GM21723 (cell line): ENCODE results near the gene ANXA8.
"Not testable (repeated sequence)": the region's sequence is repeated elsewhere in the genome, so short reads cannot be mapped to it uniquely, and the experiment has no call there.

ENCODE experiments used
- ATAC-seq: cut with Tn5 transposase; IDR thresholded peaks from one replicate; pipeline ENCODE4 v1.9.1; 2021; ENCODE audit warnings: mild to moderate bottlenecking, moderate library complexity; ENCODE audit not compliant: unreplicated experiment

Gene ANXA8

DNA sequence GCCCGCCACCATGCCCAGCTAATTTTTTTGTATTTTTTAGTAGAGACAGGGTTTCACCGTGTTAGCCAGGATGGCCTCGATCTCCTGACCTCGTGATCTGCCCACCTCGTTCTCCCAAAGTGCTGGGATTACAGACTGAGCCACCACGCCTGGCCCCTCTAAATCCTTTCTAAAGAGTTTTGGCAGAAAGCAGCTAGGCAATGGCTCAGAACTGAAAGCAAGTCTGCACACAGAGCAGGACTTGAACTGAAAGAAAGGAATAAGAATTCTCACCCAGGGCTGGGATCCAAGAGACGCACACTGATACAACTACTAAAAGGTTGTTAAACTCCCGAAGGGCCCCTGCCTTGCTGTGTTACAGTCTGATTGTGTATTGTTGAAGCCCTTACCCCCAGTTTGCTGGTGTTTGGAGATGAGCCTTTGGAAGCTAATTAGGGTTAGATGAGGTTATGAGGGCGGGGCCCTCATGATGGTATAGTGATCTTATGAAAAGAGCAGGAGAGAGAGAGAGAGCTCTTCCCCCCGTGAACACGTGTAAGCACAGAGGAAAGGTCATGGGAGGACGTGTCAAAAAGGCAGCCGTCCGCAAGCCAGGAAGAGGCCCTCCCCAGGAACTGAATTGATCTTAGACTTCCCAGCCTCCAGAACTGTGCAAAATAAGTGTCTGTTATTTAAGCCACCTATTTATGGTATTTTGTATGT, 18.5 kb downstream of the ANXA8 start:
- ATAC-seq = not testable (repeated sequence)

DNA sequence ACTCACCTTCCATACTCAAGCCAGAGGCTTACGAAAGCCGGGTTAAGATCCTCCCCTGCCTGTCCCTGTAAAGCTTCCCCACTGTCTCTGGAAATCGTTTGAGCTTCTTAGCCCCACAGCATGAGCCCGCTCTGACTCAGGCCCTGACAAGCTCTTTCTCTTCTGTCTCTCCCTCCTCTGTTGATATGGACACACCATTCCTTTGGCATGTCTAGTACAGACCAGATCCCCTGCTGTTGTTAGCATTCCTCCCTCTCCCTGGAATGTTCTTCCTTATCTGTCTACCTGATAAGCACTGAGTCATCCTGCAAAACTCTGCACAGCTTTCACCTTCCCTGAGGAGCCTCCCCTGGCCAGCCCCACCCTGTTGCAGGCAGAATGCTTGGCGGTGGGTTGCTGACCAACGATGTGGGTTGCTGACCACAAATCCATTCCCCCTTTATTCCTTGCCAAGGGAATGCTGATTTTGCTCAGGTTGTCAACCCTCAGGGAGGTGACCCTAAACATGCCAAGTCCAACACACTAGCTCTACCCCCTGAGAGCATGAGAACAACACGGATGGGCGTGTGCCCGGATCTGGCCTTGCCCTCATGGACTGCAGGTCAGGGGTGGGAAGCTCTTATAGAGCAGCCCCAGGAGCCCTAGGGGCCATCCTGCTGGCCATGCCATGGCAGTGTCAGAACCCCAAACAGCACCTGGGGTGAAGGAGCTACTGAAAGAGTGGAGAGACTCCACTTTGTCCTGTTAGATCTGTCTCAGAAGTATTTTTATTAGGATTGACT, 21.1 kb downstream of the ANXA8 start:
- ATAC-seq = not testable (repeated sequence)

DNA sequence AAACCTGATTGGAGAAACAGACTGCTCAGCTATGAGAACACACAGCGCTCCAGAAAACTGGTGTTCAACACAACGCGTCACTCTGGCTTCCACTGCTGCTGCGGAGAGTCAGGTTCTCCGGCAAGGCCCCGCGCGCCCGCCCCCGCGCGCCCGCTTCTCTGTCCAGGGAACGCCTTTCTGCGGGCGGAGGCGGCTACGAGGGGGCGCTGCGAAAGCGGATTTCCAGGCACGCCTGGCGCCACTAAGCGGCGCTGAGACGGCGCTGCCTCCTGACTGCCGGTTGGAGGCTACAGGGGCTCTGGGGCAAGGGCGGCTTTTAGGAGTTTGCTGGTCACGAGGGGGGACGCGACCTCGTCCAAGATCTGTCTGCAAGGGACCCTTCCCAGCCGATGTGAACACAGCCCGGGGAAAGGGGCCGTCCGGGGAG, 22.6 kb downstream of the ANXA8 start:
- peak; percentile 72 for ATAC-seq

DNA sequence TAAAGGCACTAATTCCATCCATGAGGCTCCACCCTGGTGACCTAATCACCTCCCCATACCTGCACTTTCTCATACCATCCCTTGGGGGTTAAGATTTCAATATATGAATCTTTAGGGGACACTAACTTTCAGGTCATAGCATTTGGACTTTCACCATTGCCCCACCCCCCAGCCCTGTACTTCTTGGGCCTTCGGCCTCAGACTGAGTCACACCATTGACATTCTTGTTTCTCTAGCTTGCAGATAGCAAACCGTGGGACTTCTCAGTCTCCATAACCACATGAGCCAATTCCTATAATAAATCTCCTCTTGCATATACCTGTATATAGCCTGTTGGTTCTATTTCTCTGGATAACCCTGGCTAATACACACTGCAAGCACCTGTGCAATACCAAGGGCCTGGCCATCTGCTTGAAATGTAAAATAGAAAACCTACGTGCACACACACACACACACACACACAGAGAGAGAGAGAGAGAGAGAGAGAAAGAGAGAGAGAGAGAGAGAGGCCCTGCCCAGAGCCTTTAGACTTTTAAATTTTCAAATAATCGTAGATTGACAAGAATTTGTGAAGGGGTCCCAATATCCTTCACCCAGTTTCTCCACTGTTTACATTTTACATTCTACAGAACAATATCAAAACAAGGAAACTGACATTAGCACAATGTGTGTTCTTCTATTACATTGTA, 25.3 kb downstream of the ANXA8 start:
- ATAC-seq = no peak

DNA sequence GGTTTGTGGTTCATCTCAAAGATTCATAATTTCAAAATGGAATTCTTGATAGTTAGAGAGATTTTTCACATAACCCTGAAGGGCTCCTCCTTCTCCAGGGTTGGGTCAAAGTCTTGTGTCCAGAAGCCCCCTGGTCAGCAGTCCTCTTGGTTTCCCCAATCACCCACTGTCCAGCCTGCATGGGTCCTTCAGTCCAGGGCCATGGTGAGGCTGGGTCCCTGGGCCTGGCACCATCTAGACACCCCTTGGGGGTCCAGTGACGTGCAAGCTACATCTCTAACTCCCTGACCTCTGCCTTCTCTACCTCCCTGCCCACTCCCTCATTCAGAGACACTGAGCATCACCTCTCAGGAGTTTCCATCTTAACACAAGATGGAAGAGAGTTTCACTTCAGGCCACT, 26.1 kb downstream of the ANXA8 start:
- no peak for ATAC-seq

DNA sequence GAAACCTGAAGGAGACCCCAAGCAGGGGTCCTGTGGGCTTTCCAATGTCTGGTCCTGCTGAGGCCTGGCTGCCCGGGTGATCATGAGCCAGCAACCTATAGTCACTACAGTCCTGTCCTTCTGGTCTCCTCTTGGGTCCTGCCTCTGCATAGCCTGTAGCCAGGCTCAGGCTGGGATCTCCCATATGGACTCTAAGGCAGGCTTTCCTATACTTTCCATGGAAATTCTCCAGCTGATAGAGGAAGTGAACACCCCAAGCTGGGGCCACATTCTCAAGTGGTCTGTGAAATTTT, 26.4 kb downstream of the ANXA8 start:
- ATAC-seq = no peak

DNA sequence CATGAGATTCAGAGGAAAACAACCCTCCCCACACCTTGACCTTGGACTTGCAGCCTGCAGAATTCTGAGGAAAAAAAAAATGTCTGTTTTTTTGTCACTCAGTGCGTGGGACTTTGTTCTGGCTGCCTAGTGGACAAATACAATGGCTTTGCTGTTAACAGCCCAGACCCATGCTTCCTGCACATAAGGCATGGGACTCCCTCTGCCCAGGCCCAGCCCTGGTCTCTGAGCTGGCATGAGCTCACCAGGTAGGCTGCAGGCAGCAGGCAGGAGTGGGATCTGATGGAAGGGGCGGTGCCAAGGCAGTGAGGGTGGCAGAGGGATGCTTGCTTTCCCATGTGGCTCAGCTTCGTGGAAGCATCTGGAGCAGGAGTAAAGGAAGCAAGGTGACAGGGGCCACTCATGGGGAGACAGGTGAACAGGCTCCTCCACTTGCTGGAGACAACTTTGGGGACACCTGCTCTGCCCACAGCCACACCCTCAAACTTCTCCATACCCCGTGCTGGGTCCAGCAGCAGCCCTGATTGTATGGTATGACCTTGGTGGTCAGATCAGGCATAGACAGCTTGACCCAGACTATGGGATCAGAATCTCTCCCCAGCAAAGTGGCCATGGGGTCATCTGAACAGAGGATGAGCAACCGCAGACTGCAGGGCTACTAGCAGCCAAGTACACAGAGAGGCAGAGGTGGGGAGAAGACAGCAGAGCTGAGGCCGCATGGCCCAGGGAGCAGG, 27.0 kb downstream of the ANXA8 start:
- no peak for ATAC-seq

DNA sequence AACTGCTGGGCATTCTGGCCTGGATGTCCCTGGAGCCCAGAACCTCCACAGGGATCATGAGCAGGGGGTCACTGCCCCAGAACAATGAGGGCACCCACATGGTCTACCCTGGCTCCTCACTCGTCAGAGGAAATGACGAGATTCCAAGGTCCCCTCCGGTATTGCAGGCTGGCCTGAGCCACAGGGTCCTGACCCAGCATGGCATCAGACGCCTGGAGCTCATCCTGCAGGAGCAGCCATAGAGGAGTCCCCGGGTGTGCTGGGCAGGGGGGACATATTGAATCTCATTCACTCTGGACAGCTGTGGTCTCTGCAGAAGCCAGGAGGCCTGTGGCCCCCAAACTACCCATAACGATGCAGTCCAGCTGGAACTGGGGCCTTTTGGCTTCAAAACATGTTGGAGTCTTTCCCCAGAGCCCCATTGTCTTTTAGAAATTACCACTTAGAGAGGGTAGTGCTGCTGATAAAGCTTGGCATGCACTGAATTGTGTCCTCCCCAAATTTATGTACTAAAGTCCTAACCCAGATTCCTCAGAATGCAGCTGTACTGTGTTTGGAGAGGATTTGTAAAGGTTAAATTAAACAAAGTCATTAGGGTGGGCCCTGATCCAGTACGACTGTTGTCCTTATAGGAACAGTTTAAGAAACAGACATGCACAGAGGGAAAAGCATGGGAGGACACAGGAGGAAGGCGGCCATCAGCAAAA, 27.7 kb downstream of the ANXA8 start:
- ATAC-seq = no peak

DNA sequence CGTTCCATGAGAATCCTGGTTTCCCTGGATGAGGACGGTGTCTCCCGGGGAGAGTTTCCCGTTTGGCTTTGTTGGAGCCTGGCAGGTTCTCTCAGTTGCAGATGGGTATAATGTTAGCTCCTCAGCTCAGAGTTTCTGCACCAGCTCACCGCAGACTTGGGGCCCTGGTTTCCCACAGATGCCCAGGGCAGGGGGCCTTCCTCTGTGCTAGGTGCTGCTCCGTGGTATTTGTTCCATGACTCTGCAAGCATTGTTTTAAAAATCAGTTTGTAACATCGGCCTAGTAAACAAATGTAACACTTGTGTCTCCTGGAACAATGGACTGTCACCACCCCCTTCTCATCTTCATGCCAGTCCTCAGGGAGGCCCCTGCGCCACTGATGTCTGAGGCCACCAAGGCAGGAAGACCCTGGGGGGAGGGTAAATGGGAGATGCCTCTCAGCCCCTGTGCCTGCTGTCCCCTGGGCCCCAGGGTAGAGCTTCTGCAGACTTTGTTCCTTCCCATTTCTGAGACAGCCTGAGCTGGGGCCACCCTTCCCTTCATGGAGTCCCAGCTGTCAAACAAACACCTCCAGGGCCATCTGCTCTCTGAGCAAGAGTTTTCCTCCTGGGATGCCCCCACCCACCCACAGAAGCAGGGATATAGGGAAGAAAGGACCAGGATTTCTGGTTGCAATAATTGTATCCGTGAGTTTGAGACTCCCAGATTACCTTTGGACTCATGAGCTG, 28.4 kb downstream of the ANXA8 start:
- ATAC-seq = not testable (repeated sequence)

DNA sequence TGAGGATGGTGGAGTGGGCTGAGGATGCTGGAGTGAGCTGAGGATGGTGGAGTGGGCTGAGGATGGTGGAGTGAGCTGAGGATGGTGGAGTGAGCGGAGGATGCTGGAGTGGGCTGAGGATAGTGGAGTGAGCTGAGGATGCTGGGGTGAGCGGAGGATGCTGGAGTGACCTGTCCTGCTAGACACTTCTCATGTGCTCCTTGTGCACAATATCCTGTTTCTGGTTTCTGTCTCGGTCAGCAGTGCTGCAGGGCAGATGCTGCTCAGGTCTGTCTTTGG, 29.2 kb downstream of the ANXA8 start:
- no peak for ATAC-seq

DNA sequence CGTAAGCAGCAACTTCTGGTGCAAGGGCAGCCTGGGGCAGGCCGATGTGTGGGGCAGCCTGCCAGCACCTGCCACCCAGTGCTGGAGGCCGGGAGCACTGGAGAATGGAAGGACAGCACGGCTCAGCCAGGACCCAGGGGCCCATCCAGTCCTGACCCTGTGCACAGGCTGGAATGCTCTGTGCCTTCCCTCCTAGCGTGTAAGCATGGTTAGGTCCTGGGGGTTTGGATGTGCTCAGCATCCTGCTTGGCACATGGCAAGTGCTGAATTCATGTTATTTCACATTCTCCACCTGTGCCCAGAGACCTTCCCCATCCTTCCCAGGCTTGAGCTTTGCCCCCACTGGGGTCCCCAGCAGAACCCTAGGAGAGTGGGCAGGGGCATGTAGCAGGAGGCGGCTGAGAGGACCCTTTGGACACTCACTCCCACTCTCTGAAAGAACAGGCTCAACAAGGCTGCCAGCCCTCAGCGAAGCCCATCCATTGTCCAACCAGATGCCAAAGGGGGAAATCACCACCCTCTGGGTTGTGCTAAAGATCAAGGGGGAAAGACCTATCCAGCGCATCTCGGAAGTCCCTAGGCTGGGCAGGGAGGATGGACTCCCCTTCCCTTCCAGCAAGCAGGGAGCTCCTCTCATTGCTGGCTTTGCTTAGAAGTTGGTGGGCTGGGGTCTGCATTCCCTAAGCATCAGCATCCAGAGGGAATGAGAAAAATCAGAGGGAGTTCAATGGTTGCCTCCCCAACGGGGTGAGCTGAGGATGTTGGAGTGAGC, 29.7 kb downstream of the ANXA8 start:
- no peak for ATAC-seq

DNA sequence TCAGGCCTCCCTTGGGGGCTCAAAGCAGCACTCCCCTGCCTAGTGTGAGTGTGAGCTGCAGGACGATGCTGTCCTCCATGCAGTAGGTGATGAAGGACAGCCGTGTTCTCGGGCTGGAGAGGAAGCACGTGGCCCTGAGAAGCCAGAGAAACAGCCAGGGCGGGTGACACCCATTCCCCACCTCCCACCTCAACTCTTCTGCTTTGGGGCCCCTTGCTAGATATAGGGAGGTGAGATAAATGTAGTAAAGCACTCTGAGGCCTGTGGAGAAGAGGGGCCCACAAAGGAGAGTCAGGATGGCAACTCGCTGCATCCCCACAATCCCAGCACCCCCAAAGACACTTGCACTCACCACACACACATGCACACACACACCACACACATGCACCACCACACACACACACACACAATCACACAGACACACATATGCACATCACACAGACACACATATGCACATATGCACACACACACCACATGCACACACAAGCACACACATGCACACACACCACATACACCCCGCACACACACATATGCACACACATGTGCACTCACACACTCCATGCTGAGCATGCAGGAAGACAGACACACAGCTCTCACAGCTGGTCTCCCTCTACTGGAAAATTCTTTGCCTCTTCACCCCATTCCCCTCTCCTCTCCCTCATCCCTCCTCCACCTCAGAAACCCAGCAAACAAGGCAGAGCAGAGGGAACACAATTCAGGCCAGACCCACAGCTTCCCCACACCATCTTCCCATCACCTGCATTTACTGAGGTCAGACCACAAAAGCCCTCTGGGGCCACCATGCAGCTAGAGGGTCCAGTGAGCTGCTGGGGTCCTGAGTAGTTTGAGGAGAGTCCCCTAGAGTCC, 30.5 kb downstream of the ANXA8 start:
- ATAC-seq = no peak

DNA sequence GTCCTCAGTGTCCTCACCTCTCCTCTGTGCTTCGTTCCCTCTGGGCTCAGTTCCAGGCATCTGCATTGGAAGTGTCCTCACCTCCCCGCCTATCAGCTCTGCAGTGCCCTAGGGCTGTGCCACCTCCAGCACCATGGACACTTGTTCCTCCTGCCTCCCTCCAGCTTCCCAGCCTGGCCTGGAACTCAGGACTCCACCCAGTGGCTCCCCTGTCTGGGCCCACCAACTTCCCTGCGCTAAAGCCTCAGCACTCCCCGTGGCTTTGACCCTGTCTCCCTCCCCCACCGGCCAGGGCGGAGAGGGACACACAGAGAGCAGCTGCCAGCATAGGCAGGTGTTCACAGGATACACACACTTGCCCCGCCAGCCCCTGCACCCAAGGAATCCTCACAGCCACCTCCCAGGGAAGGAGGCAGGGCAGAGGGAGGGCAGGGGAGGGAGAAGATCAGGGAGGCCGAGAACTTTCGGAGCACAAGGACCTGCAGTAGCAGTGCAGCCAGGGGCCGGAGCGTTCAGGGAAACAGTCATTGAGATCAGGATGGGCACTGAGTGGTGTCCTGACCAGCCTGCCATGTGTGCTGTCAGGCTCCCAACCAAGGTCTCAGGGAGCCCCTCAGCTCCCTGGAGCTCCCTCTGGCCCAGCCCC, 31.3 kb downstream of the ANXA8 start:
- no peak for ATAC-seq

DNA sequence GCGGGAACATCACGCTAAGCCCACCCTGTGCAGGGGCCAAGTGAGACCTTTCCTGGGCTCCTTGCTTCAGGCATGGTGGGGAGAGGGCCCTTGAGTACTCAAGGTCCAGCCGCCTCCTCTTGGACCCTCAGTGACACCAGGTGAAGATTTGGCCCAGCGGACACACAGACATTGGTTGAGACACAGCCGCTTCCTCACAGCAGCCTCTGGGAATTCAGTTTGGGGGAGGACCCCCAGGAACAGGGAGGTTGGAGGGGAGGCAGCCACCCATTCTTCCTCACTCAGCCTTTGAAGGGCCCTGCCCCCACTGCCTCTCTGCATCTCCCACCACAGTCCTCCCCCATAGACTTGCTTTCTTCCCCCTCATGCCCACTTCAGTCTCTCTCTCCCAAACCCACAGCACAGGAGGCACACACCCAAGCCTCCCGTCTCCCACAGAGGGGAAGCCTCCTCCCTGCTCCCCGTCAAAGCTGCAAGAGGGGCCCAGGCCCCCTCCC, 31.9 kb downstream of the ANXA8 start:
- ATAC-seq = no peak

DNA sequence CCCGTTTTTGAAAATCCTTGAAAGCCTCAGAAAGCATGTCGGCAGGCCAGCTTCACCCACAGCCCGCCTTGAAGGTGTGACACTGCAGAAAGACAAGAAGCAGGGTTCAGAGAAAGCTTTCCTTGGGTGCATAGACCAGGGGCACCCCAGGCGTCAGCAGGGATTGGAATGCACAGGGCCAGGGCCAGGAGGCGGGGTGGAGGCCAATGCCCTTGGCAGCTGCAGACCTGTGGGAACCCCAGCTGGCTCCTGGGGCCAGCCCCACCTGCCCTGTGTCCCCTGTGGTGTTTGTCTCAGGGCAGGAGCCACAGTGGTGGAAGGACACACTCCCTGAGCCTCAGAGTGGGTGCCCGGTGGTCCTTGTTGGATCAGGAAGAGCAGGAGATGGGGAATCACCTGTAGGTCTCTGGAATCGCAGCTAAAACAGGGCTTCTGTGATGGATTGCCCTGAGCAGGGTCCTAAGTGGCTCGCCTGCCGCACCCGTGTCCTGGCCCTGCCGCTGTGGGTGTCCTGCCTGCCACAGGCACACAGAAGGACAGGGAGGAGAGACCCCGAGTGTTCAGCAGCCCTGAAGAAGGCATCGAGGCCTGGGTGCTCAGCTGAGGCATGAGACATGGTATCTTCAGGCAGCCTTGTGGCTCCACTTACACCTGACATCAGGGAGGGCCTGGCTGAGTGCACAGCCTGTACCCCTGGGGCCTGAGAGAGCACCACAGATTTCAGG, 32.5 kb downstream of the ANXA8 start:
- no peak for ATAC-seq

DNA sequence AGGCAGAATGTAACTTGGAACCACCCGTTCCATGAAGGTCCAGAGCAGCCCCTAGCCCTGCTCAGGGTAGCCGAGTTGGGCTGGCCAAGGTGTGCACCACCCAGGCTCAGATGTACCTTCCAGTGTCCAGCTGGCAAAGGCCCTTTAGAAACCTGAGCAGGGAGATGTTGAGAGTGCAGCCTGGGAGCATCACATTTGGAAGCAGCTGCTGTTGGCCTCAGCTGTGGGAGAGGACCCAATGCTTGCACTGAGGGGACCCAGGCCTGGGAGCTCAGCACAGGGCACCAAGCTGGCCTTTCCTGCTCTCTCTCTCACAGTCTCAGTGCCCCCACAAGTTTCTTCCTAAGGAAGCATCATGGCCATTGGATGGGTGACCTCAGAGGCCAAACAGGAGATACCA, 33.5 kb downstream of the ANXA8 start:
- ATAC-seq = no peak

DNA sequence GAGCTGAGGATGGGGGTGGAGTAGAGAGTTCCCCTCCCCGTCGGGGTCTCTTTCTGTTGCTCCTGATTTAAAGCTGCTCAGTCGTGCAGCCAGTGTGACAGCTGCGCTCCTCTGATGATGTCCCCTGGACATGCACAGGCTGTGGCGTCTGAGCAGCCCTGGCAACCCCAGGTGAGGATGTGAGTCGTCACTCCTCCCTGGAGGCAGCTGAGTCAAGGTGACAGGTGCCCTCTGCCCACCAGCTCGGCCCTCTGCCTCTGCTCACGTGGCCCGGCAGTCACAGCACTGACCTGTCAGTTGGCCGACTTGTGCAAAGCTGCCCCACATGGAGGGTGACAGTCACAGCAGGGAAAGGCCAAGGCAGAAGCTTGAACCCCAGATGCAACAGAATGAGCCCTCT, 33.9 kb downstream of the ANXA8 start:
- ATAC-seq = no peak
